GM12878 (cell line): ENCODE measurements around the gene APOBEC2. TPM values are rescaled to one million over a fixed set of nuclear protein-coding genes. Genes with fewer than 3 reads are reported as not detected.

Experiments used
- ATAC-seq: fragments of 200-7000 bp; cut with Tn5 transposase; 3 replicates; pipeline ENCODE4 v1.9.1; 2020; ENCODE audit warnings: mild to moderate bottlenecking, moderate library complexity
- BruUV-seq: library from RNA; stranded (reverse); fragments of 400-500 nt; replicated peaks from 2 replicates; lab custom pipeline; 2021; lab: Mats Ljungman, UMichigan
- CTCF ChIA-PET: fragments of 300-600 bp; sonication (Branson Sonifier 250); formaldehyde crosslinking; extraction: SDS; loops from one replicate; lab custom pipeline; 2021; ENCODE audit warnings: inconsistent platforms; lab: Yijun Ruan, JAX
- POLR2A ChIA-PET: fragments of 350-600 bp; formaldehyde crosslinking; extraction: SDS; loops from one replicate; lab custom pipeline; 2021; ENCODE audit warnings: inconsistent platforms; lab: Charles Lee
- RAD21 ChIA-PET: fragments of 300-600 bp; sonication (Branson Sonifier 250); formaldehyde crosslinking; loops from one replicate; lab custom pipeline; 2023; ENCODE audit warnings: antibody characterized with exemption; ENCODE audit not compliant: unreplicated experiment; lab: Charles Lee
- SMC1A ChIA-PET: fragments of 300-600 bp; sonication (Branson Sonifier 250); formaldehyde crosslinking; loops from one replicate; lab custom pipeline; 2023; ENCODE audit not compliant: unreplicated experiment, uncharacterized antibody; lab: Charles Lee
- DNase-seq: peaks from one replicate; pipeline ENCODE4 v3.0.0-alpha.2; 2011; ENCODE audit warnings: low read depth, low spot score
- FAIRE-seq: peaks from 3 replicates; lab custom pipeline; 2011; peaks lifted over from hg19 to GRCh38; lab: Jason Lieb, UNC
- H2AFZ ChIP-seq: 2 replicates; pipeline ENCODE4 v1.6.0; 2011; ENCODE audit warnings: low read depth, low read length, control low read depth; ENCODE audit not compliant: control insufficient read depth
- H3K27ac ChIP-seq: 2 replicates; pipeline ENCODE4 v1.5.1; 2011; ENCODE audit warnings: control low read depth; ENCODE audit not compliant: control insufficient read depth, insufficient read depth
- H3K27me3 ChIP-seq, 2 experiments: replicated peaks in 1 of 2; 2 replicates each; pipeline versions ENCODE4 v1.6.0 to v1.6.1; 2011; ENCODE audit warnings: low read length in 1 of 2; ENCODE audit not compliant: control insufficient read depth in 2 of 2, insufficient read depth in 2 of 2
- H3K36me3 ChIP-seq, 2 experiments: 2 replicates each; pipeline ENCODE4 v1.5.1; 2011; ENCODE audit warnings: low read length in 1 of 2; ENCODE audit not compliant: control insufficient read depth in 2 of 2, insufficient read depth in 2 of 2
- H3K4me1 ChIP-seq: 2 replicates; pipeline ENCODE4 v1.6.1; 2011; ENCODE audit warnings: mild to moderate bottlenecking, low read length, moderate library complexity, mixed read lengths; ENCODE audit not compliant: control insufficient read depth, insufficient read depth
- H3K4me2 ChIP-seq: 2 replicates; pipeline ENCODE4 v1.6.0; 2011; ENCODE audit warnings: control low read depth; ENCODE audit not compliant: control insufficient read depth, insufficient read depth
- H3K4me3 ChIP-seq: fragments of 200-600 bp; sonication (generic); 2 replicates; pipeline ENCODE4 v1.5.1; 2016
- H3K79me2 ChIP-seq: 2 replicates; pipeline ENCODE4 v1.6.0; 2011; ENCODE audit warnings: low read length; ENCODE audit not compliant: control insufficient read depth, insufficient read depth
- H3K9ac ChIP-seq: 2 replicates; pipeline ENCODE4 v1.8.0; 2011; ENCODE audit warnings: low read length, control low read depth, mixed read lengths; ENCODE audit not compliant: control insufficient read depth, insufficient read depth
- H3K9me3 ChIP-seq: replicated peaks from 3 replicates; pipeline ENCODE4 v1.5.1; 2011; ENCODE audit warnings: mild to moderate bottlenecking, low read length; ENCODE audit not compliant: control insufficient read depth, insufficient read depth
- H4K20me1 ChIP-seq: 2 replicates; pipeline ENCODE4 v1.6.0; 2011; ENCODE audit not compliant: control insufficient read depth, insufficient read depth
- CEBPB ChIP-seq, 2 experiments: fragments of 150-350 bp in 1 of 2; IDR thresholded peaks; 2 replicates each; pipeline ENCODE4 v1.6.1; 2012 to 2014; ENCODE audit warnings: low read depth in 2 of 2, low read length in 2 of 2, borderline replicate concordance in 1 of 2, inconsistent platforms in 1 of 2
- FOXK2 ChIP-seq: fragments of 450-650 bp; IDR thresholded peaks from 2 replicates; pipeline ENCODE4 v1.6.1; 2017; ENCODE audit warnings: mild to moderate bottlenecking, moderate library complexity
- KAT2A ChIP-seq: conservative IDR thresholded peaks from 2 replicates; pipeline ENCODE4 v1.6.1; 2011; ENCODE audit warnings: low read depth, low read length; ENCODE audit not compliant: control insufficient read depth
- MXI1 ChIP-seq: fragments of 150-350 bp; IDR thresholded peaks from 2 replicates; pipeline ENCODE4 v1.6.1; 2011; ENCODE audit warnings: low read depth, mild to moderate bottlenecking, inconsistent platforms, low read length, improper control_type of control experiment
- NFYB ChIP-seq: IDR thresholded peaks from 2 replicates; pipeline ENCODE4 v1.6.1; 2011; ENCODE audit warnings: low read depth, mild to moderate bottlenecking, low read length, improper control_type of control experiment, moderate library complexity; ENCODE audit not compliant: insufficient read depth
- PBX3 ChIP-seq: IDR thresholded peaks from 2 replicates; pipeline ENCODE4 v1.6.1; 2011; ENCODE audit warnings: mild to moderate bottlenecking, low read depth, low read length, moderate library complexity; ENCODE audit not compliant: insufficient replicate concordance
- RB1 ChIP-seq: fragments of 450-650 bp; formaldehyde crosslinking; IDR thresholded peaks from 2 replicates; pipeline ENCODE4 v1.6.1; 2017; ENCODE audit warnings: mild to moderate bottlenecking, borderline replicate concordance
- RELB ChIP-seq: fragments of 450-650 bp; IDR thresholded peaks from 2 replicates; pipeline ENCODE4 v1.6.1; 2017; ENCODE audit warnings: low read depth, mild to moderate bottlenecking, moderate library complexity
- SMAD1 ChIP-seq: fragments of 450-650 bp; IDR thresholded peaks from 2 replicates; pipeline ENCODE4 v1.6.1; 2018; ENCODE audit warnings: mild to moderate bottlenecking, low read depth; ENCODE audit not compliant: partially characterized antibody
- ZZZ3 ChIP-seq: IDR thresholded peaks from 2 replicates; pipeline ENCODE4 v1.6.1; 2011; ENCODE audit warnings: low read depth; ENCODE audit not compliant: control insufficient read depth, insufficient read length
- WGBS: methylation state at CpG from one replicate; pipeline ENCODE4 v1.1.6; 2016; ENCODE audit warnings: low lambda C conversion rate; ENCODE audit not compliant: insufficient replicate concordance, insufficient coverage; ENCODE audit errors: missing lambda C conversion rate; 5-methylcytosine and 5-hydroxymethylcytosine counted together
- in situ Hi-C: fragments of 300-500 bp; cut with MboI; formaldehyde crosslinking; loops from 9 replicates; pipeline ENCODE4 v1.14.3; 2018; ENCODE audit warnings: mixed read lengths
- intact Hi-C: fragments of 100-400 bp; cut with micrococcal nuclease; formaldehyde crosslinking; loops from one replicate; pipeline ENCODE4 v1.14.2; 2022; ENCODE audit not compliant: unreplicated experiment
- polyA plus RNA-seq, 11 experiments: library from polyadenylated mRNA; depleted of rRNA in 4 of 11; unstranded in 6 of 11; stranded (reverse) in 5 of 11; fragments of >200 nt; fragmentation: Nextera tagmentation in 4 of 11; fragmentation: Illumina TruSeq in 1 of 11; extraction: Ambion mirVana in 4 of 11; extraction: Trizol in 1 of 11; gene quantifications; 1 replicate in 1 of 11; 2 replicates in 10 of 11; pipeline versions ENCODE4 v1.2.1 to v1.2.3, GENCODE V29; 2011 to 2016; ENCODE audit warnings: inconsistent platforms in 2 of 11, missing spikeins in 2 of 11, low read depth in 1 of 11
- total RNA-seq, 4 experiments: library from RNA; depleted of rRNA in 3 of 4; stranded (reverse); fragments of >200 nt in 3 of 4; fragmentation: Illumina TruSeq in 1 of 4; extraction: Trizol in 1 of 4; gene quantifications; 2 replicates each; pipeline versions ENCODE4 v1.2.1 to v1.2.3, GENCODE V29; 2013 to 2021
- TF ChIP-seq, protein P1 (sequence below): fragments of 450-650 bp; conservative IDR thresholded peaks from 2 replicates; pipeline ENCODE4 v1.6.1; 2017; ENCODE audit warnings: mild to moderate bottlenecking, moderate library complexity

APOBEC2 gene
- total and polyA plus RNA-seq, 10 of the 15 experiments (the other 5 are each of a cell fraction or from before 2014, with no cell fraction given): 0.11 to 1.4 (median 0.87) TPM; not detected in 6

DNA sequence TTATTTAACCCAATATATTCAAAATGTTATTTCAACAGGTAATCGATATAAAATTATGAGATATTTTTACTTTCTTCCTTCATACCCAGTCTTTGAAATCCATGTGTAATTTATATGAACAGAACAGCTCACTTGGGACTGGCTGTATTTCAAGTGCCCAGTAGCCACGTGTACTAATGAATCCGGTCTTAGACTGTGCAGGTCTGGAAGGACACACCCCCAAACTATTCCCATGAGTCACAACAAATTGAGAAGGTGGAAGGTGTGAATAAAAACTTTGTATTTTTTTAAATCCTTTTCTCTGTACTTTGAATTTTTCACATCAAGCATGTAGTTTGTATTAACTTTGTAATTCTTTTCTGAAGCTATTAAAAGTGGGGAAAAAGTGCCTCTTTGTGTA lies 16.8 kb upstream of the APOBEC2 start:
- ATAC-seq (no peak), FAIRE-seq (no peak), DNase-seq (no peak)
- CTCF ChIA-PET: interaction anchor here (0.9 to 7.7 kb wide), 9 partner anchors 9 to 57 kb away, joined by 3 to 62 read pairs (median 3); partner anchors contain the start of genes APOBEC2, NFYA and OARD1
- in situ Hi-C loops: no loop called here
- Histone ChIP-seq H2AFZ (no peak overlapping the region), H3K9me3 (no peaks in the 10 kb centered on the region), H3K36me3 (no peaks in the 10 kb centered on the region), H3K27me3 (no peaks in the 10 kb centered on the region), H3K27ac (no peak overlapping the region), H3K4me2 (no peak overlapping the region), H4K20me1 (no peaks in the 10 kb centered on the region), H3K4me1 (no peaks in the 10 kb centered on the region), H3K79me2 (no peaks in the 10 kb centered on the region), H3K9ac (no peak overlapping the region), H3K4me3 (no peak overlapping the region)
- intact Hi-C loops: no loop called here
- no TSS peak for BruUV-seq
- no peak for TF ChIP-seq RB1
- TF ChIP-seq FOXK2: no peak
- TF ChIP-seq PBX3: no peak
- no peak for TF ChIP-seq KAT2A
- POLR2A ChIA-PET: interaction anchor here (0.6 kb wide), 1 partner anchor 489 kb away, joined by 3 read pairs; no protein-coding TSS in a partner anchor
- 75% methylated on average over 3 of the region's 3 CpGs for WGBS
- SMC1A ChIA-PET: interaction anchor here (0.9 to 1.8 kb wide), 5 partner anchors 8 to 729 kb away, joined by 3 to 5 read pairs (median 4); no protein-coding TSS in a partner anchor
- RAD21 ChIA-PET: no interaction called here

GRCh38 chr6:41036601-41037000 lies 16.4 kb upstream of the APOBEC2 start:
- Histone ChIP-seq H3K4me2 (no peak overlapping the region), H3K9me3 (no peaks in the 10 kb centered on the region), H4K20me1 (no peaks in the 10 kb centered on the region), H2AFZ (no peak overlapping the region), H3K27me3 (no peaks in the 10 kb centered on the region), H3K27ac (no peak overlapping the region), H3K36me3 (no peaks in the 10 kb centered on the region), H3K4me1 (no peaks in the 10 kb centered on the region), H3K4me3 (no peak overlapping the region), H3K79me2 (no peaks in the 10 kb centered on the region), H3K9ac (no peak overlapping the region)
- intact Hi-C loops (no loop called here), in situ Hi-C loops (no loop called here)
- ChIA-PET CTCF (interaction anchor here (0.9 to 7.7 kb wide), 8 partner anchors 9 to 37 kb away, joined by 3 to 62 read pairs (median 4); partner anchors contain the start of genes APOBEC2, NFYA and OARD1), SMC1A (interaction anchor here (0.9 to 1.8 kb wide), 4 partner anchors 8 to 730 kb away, joined by 3 to 5 read pairs (median 4); no protein-coding TSS in a partner anchor), RAD21 (no interaction called here), POLR2A (interaction anchor here (0.6 kb wide), 1 partner anchor 489 kb away, joined by 3 read pairs; no protein-coding TSS in a partner anchor)
- BruUV-seq: no TSS peak
- 42% methylated on average over 2 of the region's 2 CpGs for WGBS
- ATAC-seq: no peak
- no peak for FAIRE-seq
- DNase-seq: no peak
- TF ChIP-seq, protein P1, sequence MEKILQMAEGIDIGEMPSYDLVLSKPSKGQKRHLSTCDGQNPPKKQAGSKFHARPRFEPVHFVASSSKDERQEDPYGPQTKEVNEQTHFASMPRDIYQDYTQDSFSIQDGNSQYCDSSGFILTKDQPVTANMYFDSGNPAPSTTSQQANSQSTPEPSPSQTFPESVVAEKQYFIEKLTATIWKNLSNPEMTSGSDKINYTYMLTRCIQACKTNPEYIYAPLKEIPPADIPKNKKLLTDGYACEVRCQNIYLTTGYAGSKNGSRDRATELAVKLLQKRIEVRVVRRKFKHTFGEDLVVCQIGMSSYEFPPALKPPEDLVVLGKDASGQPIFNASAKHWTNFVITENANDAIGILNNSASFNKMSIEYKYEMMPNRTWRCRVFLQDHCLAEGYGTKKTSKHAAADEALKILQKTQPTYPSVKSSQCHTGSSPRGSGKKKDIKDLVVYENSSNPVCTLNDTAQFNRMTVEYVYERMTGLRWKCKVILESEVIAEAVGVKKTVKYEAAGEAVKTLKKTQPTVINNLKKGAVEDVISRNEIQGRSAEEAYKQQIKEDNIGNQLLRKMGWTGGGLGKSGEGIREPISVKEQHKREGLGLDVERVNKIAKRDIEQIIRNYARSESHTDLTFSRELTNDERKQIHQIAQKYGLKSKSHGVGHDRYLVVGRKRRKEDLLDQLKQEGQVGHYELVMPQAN: no peak
- no peak for TF ChIP-seq CEBPB (IDR thresholded peaks at IDR 0.05; ENCODE audit: borderline replicate concordance in 1 of 2, low read depth in 2 of 2, low read length in 2 of 2)
- no peak for TF ChIP-seq ZZZ3
- TF ChIP-seq NFYB: no peak
- no peak for TF ChIP-seq MXI1
- no peak for TF ChIP-seq SMAD1
- TF ChIP-seq RELB: no peak
